Stimulated activated CD8-positive, alpha-beta memory T cell treated with anti-CD3 and anti-CD28 coated beads, Interleukin-7, amount 100 ng/mL, for 4 hours (primary cell): ENCODE data around the gene REC8.
A peak's percentile ranks its signal among the peaks of the same experiment; 100 is the strongest.

Experiments used
- DNase-seq, 2 donors: peaks; one replicate each; pipeline ENCODE4 v3.0.0-alpha.2; 2020; ENCODE audit warnings: low read depth in 2 of 2

REC8 gene

GRCh38 chr14:24159777-24160498 lies 11.9 kb upstream of the REC8 start:
- DNase-seq, result no peak

GRCh38 chr14:24160499-24160849 lies 11.4 kb upstream of the REC8 start:
- DNase-seq, result no peak

DNA sequence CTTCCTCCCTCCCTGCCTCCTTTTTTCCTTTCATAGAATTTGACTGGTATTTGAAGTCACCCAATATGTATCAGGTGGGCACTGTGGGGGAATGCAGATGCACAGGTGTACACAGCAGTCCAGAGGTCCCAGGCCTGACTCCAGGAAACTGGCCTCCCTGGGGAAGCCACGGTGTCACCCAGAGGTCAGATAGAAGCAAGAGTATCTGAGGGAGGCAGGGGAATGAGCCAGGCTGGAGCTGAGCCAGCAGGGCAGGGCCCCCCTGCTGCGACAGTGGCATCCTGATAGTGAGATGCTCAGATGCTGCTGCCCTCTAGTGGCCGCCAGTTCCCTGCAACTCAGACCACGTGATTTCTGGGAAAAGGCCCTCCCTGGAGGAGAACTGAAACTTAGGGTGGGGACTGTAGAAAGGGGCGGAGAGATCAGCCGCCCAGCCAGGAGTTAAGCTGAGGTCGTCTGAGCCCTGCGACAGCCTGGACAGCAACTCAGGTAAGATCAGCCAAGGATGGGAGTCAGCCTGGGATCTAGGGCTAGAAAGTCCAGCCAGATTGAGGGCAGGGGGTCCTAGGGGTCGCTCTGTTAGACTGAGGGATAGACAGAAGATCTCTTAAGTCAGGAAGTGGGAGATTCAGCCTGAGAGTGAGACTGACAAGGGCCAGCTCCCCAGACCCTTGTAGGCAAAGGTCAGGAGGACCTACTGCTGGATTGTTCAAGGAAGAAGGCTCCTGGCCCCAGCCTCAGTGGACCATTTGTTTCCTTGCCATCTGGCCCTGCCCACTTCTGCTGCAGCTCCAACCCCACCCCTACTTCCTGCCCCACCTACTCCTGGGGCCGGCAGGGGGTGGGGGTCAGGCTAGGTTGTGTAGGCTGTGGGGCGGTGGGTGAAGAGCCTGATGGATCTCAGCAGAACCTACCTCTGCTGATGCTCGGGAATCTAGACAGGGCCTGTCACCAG lies 10.8 kb upstream of the REC8 start, which contains the start of gene IRF9:
TSS of gene IRF9 (plus strand) at position 416 of the 955 bp plus-strand sequence. CDS start 880 bp downstream, outside the sequence.
- DNase-seq, result peak; percentile 87 to 96

- no peak for DNase-seq
These were observed 9.8 kb upstream of the REC8 start for GRCh38 chr14:24162093-24162492.

DNA sequence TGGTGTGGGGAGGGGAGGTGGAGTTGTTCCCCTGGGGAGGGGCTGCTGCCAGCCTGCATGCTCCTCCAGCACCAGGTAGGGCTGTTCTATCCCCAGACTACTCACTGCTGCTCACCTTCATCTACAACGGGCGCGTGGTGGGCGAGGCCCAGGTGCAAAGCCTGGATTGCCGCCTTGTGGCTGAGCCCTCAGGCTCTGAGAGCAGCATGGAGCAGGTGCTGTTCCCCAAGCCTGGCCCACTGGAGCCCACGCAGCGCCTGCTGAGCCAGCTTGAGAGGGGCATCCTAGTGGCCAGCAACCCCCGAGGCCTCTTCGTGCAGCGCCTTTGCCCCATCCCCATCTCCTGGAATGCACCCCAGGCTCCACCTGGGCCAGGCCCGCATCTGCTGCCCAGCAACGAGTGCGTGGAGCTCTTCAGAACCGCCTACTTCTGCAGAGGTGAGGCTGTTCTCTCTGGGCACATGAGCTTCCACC lies 7.3 kb upstream of the REC8 start:
- no peak for DNase-seq

DNA sequence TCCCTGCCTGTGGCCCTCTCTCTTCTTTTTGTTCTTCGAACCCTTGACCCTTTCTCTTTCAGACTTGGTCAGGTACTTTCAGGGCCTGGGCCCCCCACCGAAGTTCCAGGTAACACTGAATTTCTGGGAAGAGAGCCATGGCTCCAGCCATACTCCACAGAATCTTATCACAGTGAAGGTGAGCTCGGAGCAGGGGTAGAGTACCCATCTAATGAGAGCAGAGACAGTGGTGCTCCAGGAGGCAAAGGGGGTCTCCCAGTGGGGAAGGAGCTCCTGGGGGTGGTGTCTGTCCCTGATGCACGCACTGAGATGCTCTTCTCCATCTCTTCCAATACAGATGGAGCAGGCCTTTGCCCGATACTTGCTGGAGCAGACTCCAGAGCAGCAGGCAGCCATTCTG lies 6.1 kb upstream of the REC8 start:
- DNase-seq, result no peak

- no peak for DNase-seq
These were observed 4.3 kb upstream of the REC8 start for GRCh38 chr14:24167469-24168114.

- no peak for DNase-seq
These were observed 481 bp downstream of the REC8 start for GRCh38 chr14:24172261-24172860.

GRCh38 chr14:24172871-24173281 lies 996 bp downstream of the REC8 start:
- no peak for DNase-seq

GRCh38 chr14:24176599-24176998 lies 4.7 kb downstream of the REC8 start:
- DNase-seq, result no peak

DNA sequence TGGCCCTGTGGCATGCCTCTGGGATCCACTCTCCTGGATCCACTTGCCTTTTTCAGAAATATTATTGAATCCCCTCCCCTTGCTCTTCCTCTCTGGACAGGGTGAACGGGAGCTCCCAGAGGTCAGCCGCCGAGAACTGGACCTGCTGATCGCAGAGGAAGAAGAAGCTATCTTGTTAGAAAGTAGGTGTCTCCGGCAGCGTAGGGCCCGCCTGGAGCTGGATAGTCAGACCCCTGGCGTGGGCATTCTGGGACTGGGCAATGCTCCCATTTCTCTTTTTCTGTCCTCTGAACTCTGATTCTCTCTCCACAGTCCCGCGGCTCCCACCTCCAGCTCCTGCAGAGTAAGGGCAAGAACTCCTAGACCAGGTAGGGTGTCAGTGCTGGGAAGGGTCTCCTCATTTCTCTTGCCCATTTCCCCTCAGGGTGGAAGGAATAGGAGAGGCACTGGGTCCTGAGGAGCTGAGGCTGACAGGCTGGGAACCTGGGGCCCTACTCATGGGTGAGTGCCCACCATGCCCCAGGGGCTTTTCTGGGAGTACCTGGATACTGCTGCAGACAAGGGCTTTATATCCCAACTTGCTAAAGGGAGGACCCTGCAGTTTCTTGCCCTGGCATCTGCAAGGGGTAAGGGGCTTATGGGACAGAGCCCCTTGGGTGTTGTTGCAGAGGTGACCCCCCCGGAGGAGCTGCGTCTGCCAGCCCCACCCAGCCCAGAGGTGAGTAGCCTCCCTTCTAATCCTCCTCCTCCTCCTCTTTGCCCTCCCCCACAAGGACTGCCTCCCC lies 5.4 kb downstream of the REC8 start:
- no peak for DNase-seq

DNA sequence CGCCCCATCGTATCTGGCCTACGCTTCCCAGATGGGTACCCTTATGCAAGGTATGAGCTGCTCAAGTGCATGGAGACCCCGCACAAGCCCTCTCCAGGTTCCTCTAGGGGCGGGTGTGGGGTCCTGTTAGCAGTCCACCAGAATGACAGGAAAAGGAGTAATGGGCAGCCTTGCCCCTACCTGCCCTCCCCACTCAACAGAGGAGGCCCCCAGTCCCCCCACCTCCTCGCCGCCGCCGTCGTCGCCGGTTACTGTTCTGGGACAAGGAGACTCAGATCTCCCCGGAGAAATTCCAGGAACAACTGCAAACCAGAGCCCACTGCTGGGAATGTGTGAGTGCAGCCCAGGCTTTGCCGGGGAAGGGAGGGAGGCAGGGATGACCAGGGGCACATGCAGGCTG lies 6.0 kb downstream of the REC8 start:
- no peak for DNase-seq

- DNase-seq, result no peak
These were observed 6.7 kb downstream of the REC8 start for GRCh38 chr14:24178399-24179178.

GRCh38 chr14:24179294-24179960 lies 7.5 kb downstream of the REC8 start:
- no peak for DNase-seq

GRCh38 chr14:24179961-24180796 lies 8.3 kb downstream of the REC8 start:
- DNase-seq, result no peak

- no peak for DNase-seq
These were observed 9.6 kb downstream of the REC8 start for GRCh38 chr14:24181371-24182077.

GRCh38 chr14:24182110-24182882 lies 10.4 kb downstream of the REC8 start:
- DNase-seq, result no peak
